Caco-2 (cell line): ENCODE measurements around the gene GAK. TPM values are rescaled to one million over a fixed set of nuclear protein-coding genes. Genes with fewer than 3 reads are reported as not detected.

ENCODE experiments used
- BruUV-seq: library from RNA; stranded (reverse); fragments of 400-500 nt; replicated peaks from 2 replicates; lab custom pipeline; 2021; lab: Mats Ljungman, UMichigan
- CTCF ChIA-PET: fragments of 300-600 bp; sonication (Branson Sonifier 250); formaldehyde crosslinking; loops from one replicate; lab custom pipeline; 2022; ENCODE audit warnings: antibody characterized with exemption; lab: Charles Lee
- POLR2A ChIA-PET: fragments of 300-600 bp; sonication (Branson Sonifier 250); formaldehyde crosslinking; loops from one replicate; lab custom pipeline; 2022; ENCODE audit warnings: antibody characterized with exemption; lab: Charles Lee
- DNase-seq, 2 experiments: peaks; one replicate each; pipeline versions ENCODE4 v3.0.0 to v3.0.0-alpha.2; 2020 to 2022
- H3K27me3 ChIP-seq: replicated peaks from 2 replicates; pipeline ENCODE4 v1.6.0; 2011; ENCODE audit warnings: low read length; ENCODE audit not compliant: control insufficient read depth, insufficient read depth
- H3K36me3 ChIP-seq: 2 replicates; pipeline ENCODE4 v1.5.1; 2011; ENCODE audit warnings: low read length; ENCODE audit not compliant: control insufficient read depth, insufficient read depth
- H3K4me1 ChIP-seq: fragments of 250-450 bp; sonication (Bioruptor Pico); 2 replicates; pipeline ENCODE4 v1.5.1; 2020; ENCODE audit warnings: mild to moderate bottlenecking
- H3K4me3 ChIP-seq: 2 replicates; pipeline ENCODE4 v1.5.1; 2011; ENCODE audit warnings: low read depth, mild to moderate bottlenecking, control low read depth, low read length
- H3K9me3 ChIP-seq: fragments of 250-450 bp; sonication (Bioruptor Pico); 2 replicates; pipeline ENCODE4 v1.5.1; 2020; ENCODE audit warnings: mild to moderate bottlenecking, moderate library complexity
- H3K27ac Mint-ChIP-seq: one replicate; pipeline ENCODE4 v1.8.0; 2022; ENCODE audit warnings: mixed read lengths; ENCODE audit not compliant: unreplicated experiment
- H3K27me3 Mint-ChIP-seq: one replicate; pipeline ENCODE4 v1.8.0; 2022; ENCODE audit warnings: mixed read lengths; ENCODE audit not compliant: insufficient read depth, unreplicated experiment
- H3K36me3 Mint-ChIP-seq: one replicate; pipeline ENCODE4 v1.8.0; 2022; ENCODE audit warnings: mild to moderate bottlenecking, mixed read lengths; ENCODE audit not compliant: insufficient read depth, unreplicated experiment
- H3K4me1 Mint-ChIP-seq: one replicate; pipeline ENCODE4 v1.8.0; 2022; ENCODE audit warnings: low read depth, mixed read lengths; ENCODE audit not compliant: unreplicated experiment
- H3K4me3 Mint-ChIP-seq: one replicate; pipeline ENCODE4 v1.8.0; 2022; ENCODE audit warnings: mild to moderate bottlenecking, moderate library complexity, mixed read lengths; ENCODE audit not compliant: unreplicated experiment
- H3K9me3 Mint-ChIP-seq: one replicate; pipeline ENCODE4 v1.8.0; 2022; ENCODE audit warnings: mixed read lengths; ENCODE audit not compliant: unreplicated experiment
- CTCF ChIP-seq, 2 experiments: fragments of 200-600 bp in 1 of 2; IDR thresholded peaks; 1 replicate in 1 of 2; 2 replicates in 1 of 2; pipeline versions ENCODE4 v1.5.1 to v1.8.0; 2011 to 2022; ENCODE audit warnings: antibody characterized with exemption in 1 of 2, control low read depth in 1 of 2, inconsistent platforms in 1 of 2, low read depth in 1 of 2, low read length in 1 of 2, mild to moderate bottlenecking in 1 of 2, moderate library complexity in 1 of 2; ENCODE audit not compliant: insufficient read depth in 1 of 2, severe bottlenecking in 1 of 2, unreplicated experiment in 1 of 2
- intact Hi-C: fragments of 100-400 bp; cut with micrococcal nuclease; formaldehyde crosslinking; loops from one replicate; pipeline ENCODE4 v1.10.0; 2022; ENCODE audit not compliant: unreplicated experiment
- total RNA-seq: library from RNA; stranded (reverse); gene quantifications from 2 replicates; pipeline ENCODE4 v1.2.3, GENCODE V29; 2022

Gene GAK
- total RNA-seq, 1 experiment from 2014 or later: 126 TPM

- H3K4me1 ChIP-seq: no peaks in the 10 kb centered on the region
- intact Hi-C loops: no loop called here
- TF ChIP-seq CTCF (IDR thresholded peaks at IDR 0.05; ENCODE audit: insufficient read depth in 1 of 2, low read depth in 1 of 2, low read length in 1 of 2, severe bottlenecking in 1 of 2, unreplicated experiment in 1 of 2): no peak
- no peak for DNase-seq
- no TSS peak for BruUV-seq
- Mint-ChIP-seq H3K27ac (no peak overlapping the region), H3K27me3 (peaks cover 6% of the 10 kb centered on the region), H3K9me3 (no peaks in the 10 kb centered on the region), H3K4me1 (no peaks in the 10 kb centered on the region), H3K4me3 (no peak overlapping the region), H3K36me3 (no peaks in the 10 kb centered on the region)
- no peaks in the 10 kb centered on the region for H3K36me3 ChIP-seq
- ChIA-PET POLR2A (no interaction called here), CTCF (no interaction called here)
- H3K9me3 ChIP-seq: no peaks in the 10 kb centered on the region
- H3K4me3 ChIP-seq: no peak overlapping the region
- H3K27me3 ChIP-seq: no peaks in the 10 kb centered on the region
Observed at GRCh38 chr4:819401-820229, 112.5 kb downstream of the GAK start.

- Histone ChIP-seq H3K4me1 (no peaks in the 10 kb centered on the region), H3K4me3 (no peak overlapping the region), H3K9me3 (no peaks in the 10 kb centered on the region), H3K27me3 (no peaks in the 10 kb centered on the region), H3K36me3 (no peaks in the 10 kb centered on the region)
- TF ChIP-seq CTCF (IDR thresholded peaks at IDR 0.05; ENCODE audit: insufficient read depth in 1 of 2, low read depth in 1 of 2, low read length in 1 of 2, severe bottlenecking in 1 of 2, unreplicated experiment in 1 of 2): no peak
- intact Hi-C loops: no loop called here
- CTCF ChIA-PET: no interaction called here
- H3K4me1 Mint-ChIP-seq: no peaks in the 10 kb centered on the region
- H3K27me3 Mint-ChIP-seq: peaks cover 6% of the 10 kb centered on the region
- no peak overlapping the region for H3K4me3 Mint-ChIP-seq
- no peaks in the 10 kb centered on the region for H3K36me3 Mint-ChIP-seq
- H3K9me3 Mint-ChIP-seq: no peaks in the 10 kb centered on the region
- no peak overlapping the region for H3K27ac Mint-ChIP-seq
- POLR2A ChIA-PET: no interaction called here
- no peak for DNase-seq
- no TSS peak for BruUV-seq
Observed at GRCh38 chr4:818106-818921, 113.8 kb downstream of the GAK start.

- intact Hi-C loops: no loop called here
- no peaks in the 10 kb centered on the region for H3K9me3 ChIP-seq
- no peaks in the 10 kb centered on the region for H3K27me3 ChIP-seq
- DNase-seq: peak in 1 of 2 experiments; percentile 14
- ChIA-PET POLR2A (no interaction called here), CTCF (interaction anchor here (0.6 kb wide), 1 partner anchor 73 kb away, joined by 4 read pairs; no protein-coding TSS in a partner anchor)
- Mint-ChIP-seq H3K36me3 (no peaks in the 10 kb centered on the region), H3K27me3 (no peaks in the 10 kb centered on the region), H3K4me1 (no peaks in the 10 kb centered on the region), H3K9me3 (no peaks in the 10 kb centered on the region), H3K4me3 (no peak overlapping the region), H3K27ac (no peak overlapping the region)
- H3K4me1 ChIP-seq: no peaks in the 10 kb centered on the region
- no peak overlapping the region for H3K4me3 ChIP-seq
- no peak for TF ChIP-seq CTCF (IDR thresholded peaks at IDR 0.05; ENCODE audit: insufficient read depth in 1 of 2, low read depth in 1 of 2, low read length in 1 of 2, severe bottlenecking in 1 of 2, unreplicated experiment in 1 of 2)
- no peaks in the 10 kb centered on the region for H3K36me3 ChIP-seq
- no TSS peak for BruUV-seq
Observed at GRCh38 chr4:815464-816146, 116.5 kb downstream of the GAK start.
